GM12878 (cell line): ENCODE data around the gene FILIP1L. TPM values are rescaled to one million over a fixed set of nuclear protein-coding genes. Genes with fewer than 3 reads are reported as not detected.
A peak's percentile ranks its signal among the peaks of the same experiment; 100 is the strongest.

Source experiments
- ATAC-seq: fragments of 200-7000 bp; cut with Tn5 transposase; 3 replicates; pipeline ENCODE4 v1.9.1; 2020; ENCODE audit warnings: mild to moderate bottlenecking, moderate library complexity
- BruUV-seq: library from RNA; stranded (reverse); fragments of 400-500 nt; replicated peaks from 2 replicates; lab custom pipeline; 2021; lab: Mats Ljungman, UMichigan
- CTCF ChIA-PET: fragments of 300-600 bp; sonication (Branson Sonifier 250); formaldehyde crosslinking; extraction: SDS; loops from one replicate; lab custom pipeline; 2021; ENCODE audit warnings: inconsistent platforms; lab: Yijun Ruan, JAX
- POLR2A ChIA-PET: fragments of 350-600 bp; formaldehyde crosslinking; extraction: SDS; loops from one replicate; lab custom pipeline; 2021; ENCODE audit warnings: inconsistent platforms; lab: Charles Lee
- RAD21 ChIA-PET: fragments of 300-600 bp; sonication (Branson Sonifier 250); formaldehyde crosslinking; loops from one replicate; lab custom pipeline; 2023; ENCODE audit warnings: antibody characterized with exemption; ENCODE audit not compliant: unreplicated experiment; lab: Charles Lee
- SMC1A ChIA-PET: fragments of 300-600 bp; sonication (Branson Sonifier 250); formaldehyde crosslinking; loops from one replicate; lab custom pipeline; 2023; ENCODE audit not compliant: unreplicated experiment, uncharacterized antibody; lab: Charles Lee
- DNase-seq: peaks from one replicate; pipeline ENCODE4 v3.0.0-alpha.2; 2011; ENCODE audit warnings: low read depth, low spot score
- FAIRE-seq: peaks from 3 replicates; lab custom pipeline; 2011; peaks lifted over from hg19 to GRCh38; lab: Jason Lieb, UNC
- H2AFZ ChIP-seq: 2 replicates; pipeline ENCODE4 v1.6.0; 2011; ENCODE audit warnings: low read depth, low read length, control low read depth; ENCODE audit not compliant: control insufficient read depth
- H3K27ac ChIP-seq: 2 replicates; pipeline ENCODE4 v1.5.1; 2011; ENCODE audit warnings: control low read depth; ENCODE audit not compliant: control insufficient read depth, insufficient read depth
- H3K27me3 ChIP-seq, 2 experiments: replicated peaks in 1 of 2; 2 replicates each; pipeline versions ENCODE4 v1.6.0 to v1.6.1; 2011; ENCODE audit warnings: low read length in 1 of 2; ENCODE audit not compliant: control insufficient read depth in 2 of 2, insufficient read depth in 2 of 2
- H3K36me3 ChIP-seq, 2 experiments: 2 replicates each; pipeline ENCODE4 v1.5.1; 2011; ENCODE audit warnings: low read length in 1 of 2; ENCODE audit not compliant: control insufficient read depth in 2 of 2, insufficient read depth in 2 of 2
- H3K4me1 ChIP-seq: 2 replicates; pipeline ENCODE4 v1.6.1; 2011; ENCODE audit warnings: mild to moderate bottlenecking, low read length, moderate library complexity, mixed read lengths; ENCODE audit not compliant: control insufficient read depth, insufficient read depth
- H3K4me2 ChIP-seq: 2 replicates; pipeline ENCODE4 v1.6.0; 2011; ENCODE audit warnings: control low read depth; ENCODE audit not compliant: control insufficient read depth, insufficient read depth
- H3K4me3 ChIP-seq: fragments of 200-600 bp; sonication (generic); 2 replicates; pipeline ENCODE4 v1.5.1; 2016
- H3K79me2 ChIP-seq: 2 replicates; pipeline ENCODE4 v1.6.0; 2011; ENCODE audit warnings: low read length; ENCODE audit not compliant: control insufficient read depth, insufficient read depth
- H3K9ac ChIP-seq: 2 replicates; pipeline ENCODE4 v1.8.0; 2011; ENCODE audit warnings: low read length, control low read depth, mixed read lengths; ENCODE audit not compliant: control insufficient read depth, insufficient read depth
- H3K9me3 ChIP-seq: replicated peaks from 3 replicates; pipeline ENCODE4 v1.5.1; 2011; ENCODE audit warnings: mild to moderate bottlenecking, low read length; ENCODE audit not compliant: control insufficient read depth, insufficient read depth
- H4K20me1 ChIP-seq: 2 replicates; pipeline ENCODE4 v1.6.0; 2011; ENCODE audit not compliant: control insufficient read depth, insufficient read depth
- MEF2B ChIP-seq: fragments of 450-650 bp; IDR thresholded peaks from 2 replicates; pipeline ENCODE4 v1.6.1; 2018; ENCODE audit warnings: mild to moderate bottlenecking, moderate library complexity; ENCODE audit not compliant: partially characterized antibody, poor library complexity, severe bottlenecking
- WGBS: methylation state at CpG from one replicate; pipeline ENCODE4 v1.1.6; 2016; ENCODE audit warnings: low lambda C conversion rate; ENCODE audit not compliant: insufficient replicate concordance, insufficient coverage; ENCODE audit errors: missing lambda C conversion rate; 5-methylcytosine and 5-hydroxymethylcytosine counted together
- in situ Hi-C: fragments of 300-500 bp; cut with MboI; formaldehyde crosslinking; loops from 9 replicates; pipeline ENCODE4 v1.14.3; 2018; ENCODE audit warnings: mixed read lengths
- intact Hi-C: fragments of 100-400 bp; cut with micrococcal nuclease; formaldehyde crosslinking; loops from one replicate; pipeline ENCODE4 v1.14.2; 2022; ENCODE audit not compliant: unreplicated experiment
- polyA plus RNA-seq, 11 experiments: library from polyadenylated mRNA; depleted of rRNA in 4 of 11; unstranded in 6 of 11; stranded (reverse) in 5 of 11; fragments of >200 nt; fragmentation: Nextera tagmentation in 4 of 11; fragmentation: Illumina TruSeq in 1 of 11; extraction: Ambion mirVana in 4 of 11; extraction: Trizol in 1 of 11; gene quantifications; 1 replicate in 1 of 11; 2 replicates in 10 of 11; pipeline versions ENCODE4 v1.2.1 to v1.2.3, GENCODE V29; 2011 to 2016; ENCODE audit warnings: inconsistent platforms in 2 of 11, missing spikeins in 2 of 11, low read depth in 1 of 11
- total RNA-seq, 4 experiments: library from RNA; depleted of rRNA in 3 of 4; stranded (reverse); fragments of >200 nt in 3 of 4; fragmentation: Illumina TruSeq in 1 of 4; extraction: Trizol in 1 of 4; gene quantifications; 2 replicates each; pipeline versions ENCODE4 v1.2.1 to v1.2.3, GENCODE V29; 2013 to 2021
- TF ChIP-seq, protein P1 (sequence below): fragments of 450-650 bp; IDR thresholded peaks from 2 replicates; pipeline ENCODE4 v1.6.1; 2016; ENCODE audit warnings: mild to moderate bottlenecking, moderate library complexity, borderline replicate concordance

The FILIP1L gene
- total and polyA plus RNA-seq, 10 of the 15 experiments (the other 5 are each of a cell fraction or from before 2014, with no cell fraction given) = 0.24 to 6.1 (median 3.5) TPM

DNA sequence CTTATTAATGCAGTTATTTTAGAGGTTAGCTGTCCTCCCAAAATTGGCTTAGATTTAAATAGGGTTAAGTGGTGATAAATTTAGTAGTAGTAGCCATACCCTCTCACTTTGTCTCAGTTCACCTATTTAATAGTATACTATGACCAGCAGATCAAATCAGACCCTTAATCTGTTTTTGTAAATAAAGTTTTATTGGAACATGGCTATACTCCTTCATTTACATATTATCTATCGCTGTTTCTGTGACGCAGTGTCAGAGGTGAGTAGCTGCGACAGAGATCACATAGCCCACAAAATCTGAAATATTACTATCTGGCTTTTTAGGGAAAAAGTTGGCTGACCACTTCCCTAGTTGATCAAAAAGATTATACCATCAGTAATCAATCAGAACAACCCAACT, 113.2 kb downstream of the FILIP1L start:
- H4K20me1 ChIP-seq = no peaks in the 10 kb centered on the region
- ATAC-seq = no peak
- H3K79me2 ChIP-seq = no peaks in the 10 kb centered on the region
- ChIA-PET SMC1A (interaction anchor here (1.6 kb wide), 1 partner anchor 28 kb away, joined by 5 read pairs; no protein-coding TSS in a partner anchor), POLR2A (interaction anchor here (0.6 kb wide), 1 partner anchor 18 kb away, joined by 3 read pairs; no protein-coding TSS in a partner anchor), RAD21 (no interaction called here), CTCF (no interaction called here)
- no peak for FAIRE-seq
- H3K27ac ChIP-seq = no peak overlapping the region
- H3K9ac ChIP-seq = no peak overlapping the region
- H3K4me1 ChIP-seq = peaks cover 2% of the 10 kb centered on the region; the same call in 1 of the 2 replicates
- no peak overlapping the region for H3K4me2 ChIP-seq
- BruUV-seq = no TSS peak
- no peaks in the 10 kb centered on the region for H3K27me3 ChIP-seq
- 0 out of 3 replicates have a peak, but pooled peaks cover 2% of the 10 kb centered on the region for H3K9me3 ChIP-seq
- DNase-seq = no peak
- TF ChIP-seq MEF2B = no peak
- TF ChIP-seq, protein P1, sequence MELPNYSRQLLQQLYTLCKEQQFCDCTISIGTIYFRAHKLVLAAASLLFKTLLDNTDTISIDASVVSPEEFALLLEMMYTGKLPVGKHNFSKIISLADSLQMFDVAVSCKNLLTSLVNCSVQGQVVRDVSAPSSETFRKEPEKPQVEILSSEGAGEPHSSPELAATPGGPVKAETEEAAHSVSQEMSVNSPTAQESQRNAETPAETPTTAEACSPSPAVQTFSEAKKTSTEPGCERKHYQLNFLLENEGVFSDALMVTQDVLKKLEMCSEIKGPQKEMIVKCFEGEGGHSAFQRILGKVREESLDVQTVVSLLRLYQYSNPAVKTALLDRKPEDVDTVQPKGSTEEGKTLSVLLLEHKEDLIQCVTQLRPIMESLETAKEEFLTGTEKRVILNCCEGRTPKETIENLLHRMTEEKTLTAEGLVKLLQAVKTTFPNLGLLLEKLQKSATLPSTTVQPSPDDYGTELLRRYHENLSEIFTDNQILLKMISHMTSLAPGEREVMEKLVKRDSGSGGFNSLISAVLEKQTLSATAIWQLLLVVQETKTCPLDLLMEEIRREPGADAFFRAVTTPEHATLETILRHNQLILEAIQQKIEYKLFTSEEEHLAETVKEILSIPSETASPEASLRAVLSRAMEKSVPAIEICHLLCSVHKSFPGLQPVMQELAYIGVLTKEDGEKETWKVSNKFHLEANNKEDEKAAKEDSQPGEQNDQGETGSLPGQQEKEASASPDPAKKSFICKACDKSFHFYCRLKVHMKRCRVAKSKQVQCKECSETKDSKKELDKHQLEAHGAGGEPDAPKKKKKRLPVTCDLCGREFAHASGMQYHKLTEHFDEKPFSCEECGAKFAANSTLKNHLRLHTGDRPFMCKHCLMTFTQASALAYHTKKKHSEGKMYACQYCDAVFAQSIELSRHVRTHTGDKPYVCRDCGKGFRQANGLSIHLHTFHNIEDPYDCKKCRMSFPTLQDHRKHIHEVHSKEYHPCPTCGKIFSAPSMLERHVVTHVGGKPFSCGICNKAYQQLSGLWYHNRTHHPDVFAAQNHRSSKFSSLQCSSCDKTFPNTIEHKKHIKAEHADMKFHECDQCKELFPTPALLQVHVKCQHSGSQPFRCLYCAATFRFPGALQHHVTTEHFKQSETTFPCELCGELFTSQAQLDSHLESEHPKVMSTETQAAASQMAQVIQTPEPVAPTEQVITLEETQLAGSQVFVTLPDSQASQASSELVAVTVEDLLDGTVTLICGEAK = peak; percentile 43; the same call in 1 of the 2 replicates
- 100% methylated on average over 3 of the region's 3 CpGs for WGBS
- no peak overlapping the region for H2AFZ ChIP-seq
- intact Hi-C loops (no loop called here), in situ Hi-C loops (no loop called here)
- H3K4me3 ChIP-seq = no peak overlapping the region
- no peaks in the 10 kb centered on the region for H3K36me3 ChIP-seq
